Stimulated activated CD4-positive, alpha-beta T cell treated with anti-CD3 and anti-CD28 coated beads, Interleukin-4, amount 100 ng/mL, for 4 hours (primary cell): ENCODE measurements around the gene CEP20.
A peak's percentile ranks its signal among the peaks of the same experiment; 100 is the strongest.
"Not testable (repeated sequence)": the region's sequence is repeated elsewhere in the genome, so short reads cannot be mapped to it uniquely, and the experiment has no call there.

Experiments
- DNase-seq, 2 experiments: peaks; one replicate each; pipeline ENCODE4 v3.0.0-alpha.2; 2020

CEP20 gene, protein sequence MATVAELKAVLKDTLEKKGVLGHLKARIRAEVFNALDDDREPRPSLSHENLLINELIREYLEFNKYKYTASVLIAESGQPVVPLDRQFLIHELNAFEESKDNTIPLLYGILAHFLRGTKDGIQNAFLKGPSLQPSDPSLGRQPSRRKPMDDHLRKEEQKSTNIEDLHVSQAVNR

DNA sequence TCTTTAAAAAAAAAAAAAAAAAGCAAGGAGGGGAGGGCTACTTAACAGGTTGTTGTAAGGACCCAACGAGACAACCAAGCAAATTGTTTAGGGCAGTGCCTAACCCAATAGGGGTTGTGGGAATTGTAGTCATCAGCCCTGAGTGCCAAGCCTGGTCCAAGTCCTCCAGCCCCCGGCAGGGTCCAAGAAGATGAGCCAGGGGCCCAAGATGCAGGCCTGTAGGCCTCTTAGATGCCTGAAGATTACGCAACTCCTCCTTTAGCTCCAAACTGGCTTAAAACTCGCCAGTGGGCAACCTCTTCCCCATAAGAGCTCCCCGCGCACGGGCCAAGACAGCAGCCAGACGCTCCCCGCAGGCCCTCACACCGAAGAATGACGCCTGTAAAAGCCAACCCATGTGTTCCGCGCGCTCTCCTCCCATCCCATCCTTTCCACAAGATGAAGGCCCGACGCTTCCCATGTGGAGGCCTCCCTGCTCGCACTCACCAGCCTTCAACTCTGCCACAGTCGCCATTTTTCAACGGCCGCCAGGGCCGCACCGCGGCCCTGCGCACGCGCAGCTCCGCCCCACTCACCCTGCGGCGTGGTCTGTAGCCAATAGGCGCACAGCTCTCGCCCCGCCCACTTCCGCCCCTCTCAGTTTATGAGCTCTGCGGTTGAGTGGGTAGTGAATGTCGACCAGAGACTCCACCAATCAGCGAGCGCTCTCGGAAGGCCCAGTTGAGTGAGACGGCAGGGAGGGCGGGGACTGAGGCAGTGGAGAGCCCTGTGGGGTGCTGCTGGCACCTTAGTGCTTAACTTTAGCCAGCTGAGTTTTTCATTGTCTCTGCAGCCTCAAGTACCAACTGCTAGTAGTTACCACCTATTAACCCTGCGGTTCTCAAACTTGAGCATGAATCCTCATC is at the start of gene CEP20:
TSS of gene CEP20 (minus strand) at position 532 of the 905 bp plus-strand sequence. CDS start at position 514, 18 bp downstream.
- DNase-seq = peak; percentile 99 to 100

DNA sequence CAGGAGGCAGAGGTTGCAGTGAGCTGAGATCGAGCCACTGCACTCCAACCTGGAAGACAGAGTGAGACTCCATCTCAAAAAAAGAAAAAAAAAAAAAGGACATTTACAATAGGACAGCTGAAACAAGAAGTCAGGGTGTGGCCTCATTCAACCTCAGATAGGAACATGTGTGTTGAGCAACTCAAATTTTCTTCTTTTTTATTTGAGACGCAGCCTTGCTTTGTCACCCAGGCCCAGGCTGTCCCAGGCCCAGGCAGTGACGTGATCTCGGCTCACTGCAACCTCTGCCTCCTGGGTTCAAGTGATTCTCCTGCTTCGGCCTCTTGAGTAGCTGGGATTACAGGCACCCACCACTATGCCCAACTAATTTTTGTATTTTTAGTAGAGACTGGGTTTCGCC is 48.4 kb upstream of the CEP20 start:
- DNase-seq = not testable (repeated sequence)

DNA sequence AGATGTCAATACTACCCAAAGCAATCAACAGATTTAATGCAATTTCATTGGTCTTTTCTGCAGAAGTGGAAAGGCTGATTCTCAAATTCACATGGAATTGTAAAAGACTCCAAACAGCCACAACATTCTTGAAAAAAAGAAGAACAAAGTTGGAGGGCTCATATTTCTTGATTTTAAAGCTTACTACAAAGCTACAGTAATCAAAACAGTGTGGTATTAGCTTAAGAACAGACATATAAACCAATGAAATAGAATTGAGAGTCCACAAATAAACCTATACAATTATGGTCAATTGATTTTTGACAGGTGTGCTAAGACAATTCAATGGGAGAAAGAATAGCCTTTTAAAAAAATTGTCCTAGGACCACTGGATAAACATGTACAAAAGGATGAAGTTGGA is 46.6 kb upstream of the CEP20 start:
- no peak for DNase-seq

DNA sequence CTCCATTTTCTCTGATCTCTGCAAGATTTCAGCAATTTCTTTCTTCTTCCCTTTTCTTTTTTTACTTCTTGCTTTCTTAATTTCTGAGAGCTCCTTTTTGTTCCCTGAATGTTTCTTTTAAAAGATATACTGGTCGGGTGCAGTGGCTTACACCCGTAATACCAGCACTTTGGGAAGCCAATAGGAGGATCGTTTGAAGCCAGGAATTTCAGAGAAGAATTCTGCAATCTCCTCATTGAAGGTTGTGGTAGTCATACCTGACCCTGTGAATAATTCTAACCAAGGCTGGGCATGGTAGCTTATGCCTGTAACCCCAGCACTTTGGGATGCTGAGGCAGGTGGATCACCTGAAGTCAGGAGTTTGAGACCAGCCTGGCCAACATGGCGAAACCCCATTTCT is 45.4 kb upstream of the CEP20 start:
- no peak for DNase-seq

DNA sequence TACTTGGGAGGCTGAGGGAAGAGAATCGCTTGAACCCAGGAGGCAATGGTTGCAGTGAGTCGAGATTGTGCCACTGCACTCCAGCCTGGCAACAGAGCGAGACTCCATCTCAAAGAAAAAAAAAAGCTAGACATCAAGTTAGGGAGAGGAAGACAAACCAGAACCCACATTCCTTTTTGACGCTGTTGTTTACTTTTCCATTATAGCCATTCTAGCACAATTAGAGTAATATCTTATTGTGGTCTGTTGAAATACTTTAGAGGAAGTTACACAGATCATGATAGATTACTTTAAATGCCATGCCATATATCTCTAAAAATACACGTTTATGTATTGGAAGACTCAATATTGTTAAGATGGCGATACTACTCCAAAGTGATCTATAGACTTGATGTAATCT is 44.5 kb upstream of the CEP20 start:
- no peak for DNase-seq

DNA sequence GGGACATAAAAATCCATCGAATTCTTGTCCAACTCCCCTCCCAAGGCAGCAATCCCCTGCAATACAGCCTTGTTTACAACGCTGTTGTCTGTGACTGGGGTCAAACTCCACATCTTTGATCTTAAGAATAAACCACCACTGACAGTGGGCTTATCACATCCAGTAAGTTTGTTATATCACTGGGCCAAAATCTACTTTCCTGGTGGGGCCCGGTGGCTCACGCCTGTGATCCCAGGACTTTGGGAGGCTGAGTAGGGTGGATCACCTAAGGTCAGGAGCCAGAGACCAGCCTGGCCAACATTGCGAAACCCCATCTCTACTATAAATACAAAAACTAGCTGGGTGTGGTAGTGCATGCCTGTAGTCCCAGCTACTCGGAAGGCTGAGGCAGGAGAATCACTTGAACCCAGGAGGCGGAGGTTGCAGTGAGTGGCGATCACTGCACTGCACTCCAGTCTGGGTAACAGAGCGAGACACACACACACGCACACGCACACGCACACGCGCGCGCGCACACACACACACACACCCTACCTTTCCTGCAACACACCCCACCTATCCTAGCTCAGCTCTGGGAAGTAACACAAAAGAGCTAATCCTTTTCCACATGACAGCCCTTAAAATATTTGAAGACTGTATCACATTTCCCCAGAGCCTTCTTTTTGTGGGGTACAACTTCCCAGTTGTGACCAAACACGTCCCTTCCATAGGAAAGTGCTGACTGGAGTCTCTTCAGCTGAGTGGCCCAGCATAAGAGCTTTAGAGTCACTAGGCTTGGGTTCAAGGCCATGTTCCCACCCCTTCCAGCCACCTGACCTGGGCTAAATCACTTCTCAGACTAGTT is 40.1 kb upstream of the CEP20 start:
- no peak for DNase-seq

DNA sequence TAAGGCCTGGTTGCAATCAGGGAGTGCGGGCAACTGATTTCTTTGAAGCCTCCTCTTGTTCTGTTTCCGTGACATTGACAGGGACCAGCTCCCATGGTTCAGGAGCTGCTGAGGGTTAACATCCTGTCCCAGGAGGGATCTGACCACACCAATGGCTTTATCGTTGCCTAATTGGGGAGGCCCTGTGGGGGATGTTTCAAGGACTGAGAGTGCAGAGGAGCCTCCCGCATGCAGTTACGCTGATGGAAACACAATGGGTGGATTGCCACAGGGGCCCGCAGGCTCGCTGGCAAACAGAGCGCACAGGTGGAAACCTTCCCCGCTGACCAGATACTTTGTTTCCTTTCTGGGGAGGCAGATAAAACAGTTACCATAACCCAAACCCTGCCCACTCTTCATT is 37.2 kb upstream of the CEP20 start:
- DNase-seq = no peak

DNA sequence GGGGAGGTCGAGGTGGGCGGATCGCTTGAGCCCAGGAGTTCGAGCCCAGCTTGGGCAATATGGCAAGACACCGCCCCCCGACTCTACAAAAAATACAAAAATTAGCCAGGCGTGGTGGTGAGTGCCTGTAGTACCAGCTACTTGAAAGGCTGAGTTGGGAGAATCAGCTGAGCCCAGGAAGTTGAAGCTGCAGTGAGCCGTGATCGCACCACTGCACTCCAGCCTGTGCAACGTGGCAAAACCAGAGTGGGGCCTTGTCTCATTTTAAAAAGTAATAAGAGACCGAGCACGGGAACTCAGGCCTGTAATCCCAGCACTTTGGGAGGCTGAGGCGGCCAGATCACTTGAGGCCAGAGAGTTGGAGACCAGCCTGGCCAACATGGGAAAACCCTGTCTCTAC is 36.6 kb upstream of the CEP20 start:
- DNase-seq = no peak

DNA sequence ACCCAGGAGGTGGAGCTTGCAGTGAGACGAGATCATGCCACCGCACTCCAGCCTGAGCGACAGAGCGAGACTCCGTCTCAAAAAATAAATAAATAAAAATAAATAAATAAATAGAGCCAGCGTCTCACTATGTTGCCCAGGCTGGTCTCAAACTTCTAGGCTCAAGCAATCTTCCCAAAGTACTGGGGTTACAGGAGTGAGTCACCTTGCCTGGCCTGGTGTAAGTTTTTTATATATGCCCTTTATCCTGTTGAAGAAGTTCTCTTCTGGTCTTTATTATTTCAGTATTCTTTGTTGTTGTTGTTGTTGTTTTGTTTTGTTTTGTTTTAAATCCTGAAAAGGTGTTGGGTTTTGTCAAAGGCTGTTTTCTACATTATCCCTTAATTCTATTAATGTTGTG is 30.9 kb upstream of the CEP20 start:
- DNase-seq = no peak

DNA sequence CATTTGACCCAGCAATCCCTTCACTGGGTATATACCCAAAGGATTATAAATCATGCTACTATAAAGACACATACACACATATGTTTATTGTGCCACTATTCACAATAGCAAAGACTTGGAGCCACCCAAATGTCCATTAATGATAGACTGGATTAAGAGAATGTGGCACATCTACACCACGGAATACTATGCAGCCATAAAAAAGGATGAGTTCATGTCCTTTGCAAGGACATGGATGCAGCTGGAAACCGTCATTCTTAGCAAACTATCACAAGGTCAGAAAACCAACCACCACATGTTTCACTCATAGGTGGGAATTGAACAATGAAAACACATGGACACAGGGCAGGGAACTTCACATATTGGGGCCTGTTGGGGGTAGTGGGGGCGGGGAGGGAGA is 29.9 kb upstream of the CEP20 start:
- DNase-seq = not testable (repeated sequence)

DNA sequence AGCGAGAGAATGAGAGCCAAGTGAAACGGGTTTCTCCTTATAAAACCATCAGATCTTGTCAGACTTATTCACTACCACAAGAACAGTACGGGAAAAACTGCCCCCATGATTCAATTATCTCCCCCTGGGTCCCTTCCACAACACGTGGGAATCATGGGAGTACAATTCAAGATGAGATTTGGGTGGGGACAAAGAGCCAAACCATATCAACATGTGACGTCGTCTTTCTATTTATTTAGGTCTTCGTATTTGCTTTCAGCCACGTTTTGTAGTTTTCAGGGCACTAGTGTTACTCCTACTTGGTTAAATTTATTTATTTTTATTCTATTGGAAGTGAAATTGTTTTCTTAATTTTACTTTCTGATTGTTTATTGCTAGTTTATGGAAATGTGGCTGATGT is 27.9 kb upstream of the CEP20 start:
- no peak for DNase-seq

DNA sequence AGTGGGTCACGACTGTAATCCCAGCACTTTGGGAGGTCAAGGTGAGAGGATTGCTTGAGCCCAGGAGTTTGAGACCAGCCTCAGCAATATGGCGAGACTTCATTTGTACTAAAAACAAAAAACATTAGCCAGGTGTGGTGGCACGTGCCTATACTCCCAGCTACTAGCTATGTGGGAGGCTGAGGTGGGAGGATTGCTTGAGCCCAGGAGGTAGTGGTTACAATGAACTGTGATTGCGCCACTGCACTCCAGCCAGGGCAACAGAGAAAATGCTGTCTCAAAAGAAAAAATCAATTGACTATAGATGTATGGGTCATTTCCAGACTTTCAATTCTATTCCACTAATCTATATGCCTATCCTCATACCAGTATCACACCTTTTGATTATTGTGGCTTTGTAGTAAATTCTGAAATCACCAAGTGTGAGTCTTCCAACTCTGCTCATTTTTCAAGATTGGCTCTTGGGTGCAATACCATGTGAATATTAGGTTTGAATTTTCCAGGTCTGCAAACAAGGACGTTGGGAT is 27.2 kb upstream of the CEP20 start:
- no peak for DNase-seq

DNA sequence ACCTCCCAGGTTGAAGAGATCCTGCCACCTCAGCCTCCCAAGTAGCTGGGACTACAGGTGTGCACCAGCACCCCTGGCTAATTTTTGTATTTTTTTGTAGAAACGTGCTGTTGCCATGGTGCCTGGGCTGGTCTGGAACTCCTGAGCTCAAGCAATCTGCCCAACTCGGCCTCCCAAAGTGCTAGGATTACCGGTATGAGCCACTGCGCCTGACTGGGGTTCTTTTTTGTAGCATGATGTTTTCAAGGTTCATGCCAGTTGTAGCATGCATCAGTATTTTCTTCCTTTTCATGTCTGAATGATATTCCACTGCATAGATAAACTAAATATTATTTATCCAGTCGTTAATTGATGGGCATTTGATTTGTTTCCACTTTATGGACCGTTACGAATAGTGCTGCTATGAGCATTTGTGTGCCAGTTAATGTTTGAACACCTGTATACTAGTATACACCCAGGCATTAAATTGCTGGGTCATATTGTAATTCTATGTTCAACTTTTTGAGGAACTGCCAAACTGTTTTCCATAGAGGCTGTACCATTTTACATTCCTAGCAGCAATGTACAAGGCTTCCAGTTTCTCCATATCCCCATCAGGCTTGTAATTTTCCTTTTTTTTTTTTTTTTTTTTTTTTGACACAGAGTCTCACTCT is 24.8 kb upstream of the CEP20 start:
- no peak for DNase-seq

DNA sequence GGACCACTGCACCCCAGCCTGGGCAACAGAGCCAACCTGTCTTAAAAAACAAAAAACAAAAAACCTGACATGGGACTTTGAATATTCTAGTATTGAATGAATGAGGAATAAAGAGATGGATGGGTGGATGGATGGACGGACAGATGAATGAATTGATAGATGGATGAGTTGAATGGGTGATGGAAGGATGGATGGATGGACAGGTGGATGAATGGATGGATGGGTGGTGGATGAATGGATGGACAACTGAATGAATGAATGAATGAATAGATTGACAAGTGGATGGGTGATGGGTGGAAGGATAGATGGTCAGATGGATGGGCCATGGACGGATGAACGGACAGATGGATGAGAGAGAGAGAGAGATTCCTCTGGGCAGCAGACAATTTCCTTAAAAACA is 22.8 kb upstream of the CEP20 start:
- no peak for DNase-seq

DNA sequence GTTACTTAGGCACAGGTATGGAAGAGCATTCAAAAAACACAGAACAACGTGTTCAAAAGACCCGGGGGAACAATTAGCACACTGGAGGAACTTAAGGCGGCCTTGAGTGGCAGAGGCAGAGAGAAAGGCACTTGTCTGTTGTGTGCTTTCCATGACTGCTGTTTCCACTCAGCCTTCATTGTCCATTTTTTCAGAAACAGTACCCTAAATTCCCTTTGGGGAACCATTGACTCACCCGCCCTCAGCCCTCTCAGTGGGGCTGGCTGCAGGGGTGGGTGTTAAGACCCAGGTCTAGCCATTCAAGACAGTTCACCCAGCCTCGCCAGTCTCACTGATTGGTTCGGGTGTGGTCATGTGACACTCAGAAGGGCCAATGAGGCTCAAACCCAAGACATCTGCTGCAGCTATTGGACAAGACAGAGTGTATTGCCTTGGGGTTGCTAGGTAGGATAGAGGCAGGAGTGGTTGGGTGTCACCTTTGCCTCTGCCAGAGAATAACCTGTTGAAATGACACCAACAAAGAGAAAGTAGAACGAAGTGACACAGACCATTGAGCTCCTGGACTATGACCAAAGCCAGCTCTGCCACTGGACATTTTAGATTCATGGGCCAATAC is 19.6 kb upstream of the CEP20 start:
- peak in 1 of 2 experiments; percentile 33 for DNase-seq

DNA sequence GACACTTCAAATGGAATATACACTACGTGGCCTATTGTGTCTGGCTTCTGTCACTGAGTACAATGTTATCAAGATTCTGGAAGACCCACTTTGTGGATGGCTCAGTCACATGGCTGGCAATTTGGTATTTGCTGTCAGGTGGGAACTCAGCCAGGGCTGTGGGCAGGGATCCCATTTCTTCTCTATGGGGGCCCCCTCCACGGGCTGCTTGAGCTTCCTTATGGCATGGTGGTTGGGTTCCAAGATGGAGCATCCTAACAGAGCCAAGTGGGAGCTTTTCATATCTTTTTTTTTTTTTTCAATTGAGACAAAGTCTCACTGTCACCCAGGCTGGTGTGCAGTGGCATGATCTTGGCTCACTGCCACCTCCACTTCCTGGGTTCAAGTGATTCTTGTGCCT is 18.0 kb upstream of the CEP20 start:
- DNase-seq = no peak

DNA sequence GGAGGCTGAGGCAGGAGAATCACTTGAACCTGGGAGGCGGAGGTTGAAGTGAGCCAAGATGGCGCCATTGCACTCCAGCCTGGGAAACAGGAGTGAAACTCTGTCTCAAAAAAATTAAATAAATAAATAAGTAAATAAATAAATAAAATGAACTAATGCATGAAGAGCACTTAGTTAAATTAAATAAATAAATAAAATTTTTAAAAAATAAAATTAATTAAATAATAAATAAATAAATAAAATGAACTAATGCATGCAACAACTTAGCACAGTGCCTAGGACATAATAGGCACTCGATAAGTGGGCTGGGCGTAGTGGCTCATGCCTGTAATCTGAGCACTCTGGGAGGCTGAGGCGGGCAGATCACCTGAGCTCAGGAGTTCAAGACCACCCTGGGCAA is 15.6 kb upstream of the CEP20 start:
- DNase-seq = no peak

DNA sequence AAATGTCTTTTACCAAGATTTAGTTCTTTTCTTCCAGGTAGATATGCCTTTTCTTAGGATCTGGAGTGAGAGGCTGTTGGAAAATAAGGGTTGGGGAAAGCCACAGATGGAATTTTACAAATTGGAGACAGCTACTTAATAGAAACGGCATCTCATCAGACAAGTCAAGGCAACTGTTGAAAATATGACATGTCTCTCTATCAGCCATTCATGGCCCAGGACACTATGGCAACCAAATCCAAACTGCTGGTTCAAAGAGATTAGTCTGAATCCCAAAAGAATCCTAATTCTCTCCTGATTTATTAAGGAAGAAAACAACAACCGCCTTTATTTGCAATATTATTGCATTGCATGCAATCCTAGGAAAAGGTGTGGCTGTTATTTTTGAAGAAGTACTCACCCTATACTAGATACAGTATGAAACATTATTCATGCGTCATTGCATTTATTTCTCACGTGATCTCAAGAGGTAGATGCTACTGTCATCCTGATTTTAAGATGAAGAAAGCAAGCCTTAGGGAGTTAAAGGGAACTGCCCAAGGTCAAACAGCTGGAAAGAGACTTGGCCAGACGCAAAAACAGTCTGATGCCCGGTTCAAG is 12.6 kb upstream of the CEP20 start:
- DNase-seq = no peak

DNA sequence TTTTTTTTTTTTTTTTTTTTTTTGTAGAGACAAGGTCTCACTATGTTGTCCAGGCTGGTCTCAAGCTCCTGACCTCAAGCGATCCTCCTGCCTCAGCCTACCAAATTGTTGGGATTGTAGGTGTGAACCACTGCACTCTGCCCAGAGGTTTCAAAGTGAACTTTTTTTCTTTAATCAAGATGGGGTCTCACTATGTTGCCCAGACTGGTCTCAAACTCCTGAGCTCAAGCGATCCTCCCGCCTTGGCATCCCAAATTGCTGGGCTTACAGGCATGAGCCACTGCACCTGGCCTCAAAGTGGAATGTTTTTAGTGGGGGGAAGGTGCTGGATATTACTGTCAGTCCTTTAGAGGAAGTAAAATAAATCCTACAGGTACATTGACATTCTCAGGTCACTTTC is 12.0 kb upstream of the CEP20 start:
- no peak for DNase-seq

DNA sequence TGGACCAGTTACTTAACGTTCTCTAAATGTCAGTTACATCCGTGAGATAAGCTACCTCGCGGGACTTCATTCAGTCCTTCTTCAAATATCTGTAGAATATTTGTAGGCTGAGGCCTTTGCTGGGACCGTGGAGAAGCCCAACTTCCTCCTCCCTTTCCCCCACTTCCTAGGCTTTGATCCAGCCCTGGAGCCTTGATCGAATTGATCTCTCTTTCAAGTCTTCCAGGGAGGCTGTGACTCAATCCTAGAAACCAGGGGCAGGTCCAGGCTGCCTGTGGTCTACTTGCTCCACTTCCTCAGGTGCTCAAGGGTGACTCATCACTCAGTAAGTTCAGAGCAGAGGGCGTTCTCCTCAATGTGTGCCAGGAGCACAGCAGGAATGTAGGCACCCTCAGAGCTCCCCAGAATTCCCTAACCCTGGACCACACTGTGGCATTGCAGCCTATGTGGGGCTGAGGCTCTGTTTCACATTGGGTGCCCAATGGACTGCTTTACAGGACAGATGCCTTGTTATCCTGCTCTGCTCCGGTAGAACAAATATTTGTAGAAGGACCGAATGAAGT is 11.2 kb upstream of the CEP20 start:
- DNase-seq = peak in 1 of 2 experiments; percentile 3

DNA sequence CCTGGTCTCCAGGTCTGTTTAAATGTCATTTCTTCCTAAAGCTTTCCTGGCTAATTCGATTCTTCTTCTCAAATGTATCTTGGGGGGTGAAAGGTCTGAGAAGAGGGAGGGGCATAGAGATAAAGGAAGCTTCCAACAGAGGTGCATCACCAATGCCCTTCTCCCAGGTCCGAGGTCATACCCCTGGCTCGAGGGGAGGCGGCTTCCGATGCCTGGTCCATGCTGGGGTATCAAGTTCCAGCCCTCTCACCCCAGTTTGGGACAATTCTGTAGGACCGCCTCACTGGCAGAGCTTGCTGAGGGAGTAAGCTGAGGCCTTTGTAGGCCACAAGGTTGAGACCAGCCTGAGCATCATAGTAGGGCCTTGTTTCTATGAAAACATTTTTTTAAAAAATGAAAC is 10.3 kb upstream of the CEP20 start:
- DNase-seq = no peak

DNA sequence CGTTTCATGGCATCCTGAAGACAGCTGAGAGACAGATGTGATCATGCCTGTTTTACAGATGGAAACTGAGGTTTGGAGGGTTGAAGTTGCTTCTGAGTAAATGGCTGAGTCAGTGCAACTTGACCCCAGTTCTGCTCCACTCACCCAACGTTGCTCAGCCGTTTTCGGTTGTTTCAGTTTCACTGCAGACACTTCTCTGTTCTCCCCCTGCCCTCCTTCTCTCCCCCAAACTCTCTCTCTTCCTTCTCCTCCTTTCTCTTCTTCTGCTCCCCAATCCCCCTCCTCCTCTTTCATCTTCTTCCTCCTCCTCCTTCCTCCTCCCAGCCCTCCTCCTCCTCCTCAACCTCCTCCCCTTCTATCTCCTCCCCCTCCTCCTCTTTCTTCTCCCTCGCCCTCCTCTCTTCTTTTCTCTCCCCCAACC is 9.4 kb upstream of the CEP20 start:
- peak; percentile 5 to 6 for DNase-seq
